SU-DHL-6 (cell line): ENCODE data around the gene BRMS1L.
"Not testable (repeated sequence)": the region's sequence is repeated elsewhere in the genome, so short reads cannot be mapped to it uniquely, and the experiment has no call there.

Experiments
- H2AFZ ChIP-seq: fragments of 200-600 bp; sonication (generic); 2 replicates; pipeline ENCODE4 v1.6.1; 2014; ENCODE audit warnings: low read depth, mild to moderate bottlenecking, moderate library complexity, mixed read lengths, antibody characterized with exemption, low read length; ENCODE audit not compliant: severe bottlenecking
- H3F3A ChIP-seq: fragments of 200-600 bp; shearing (Covaris generic); 2 replicates; pipeline ENCODE4 v1.6.0; 2016; ENCODE audit warnings: antibody characterized with exemption, mild to moderate bottlenecking; ENCODE audit not compliant: insufficient read depth
- H3K27ac ChIP-seq: fragments of 200-600 bp; sonication (generic); 2 replicates; pipeline ENCODE4 v1.5.1; 2016; ENCODE audit warnings: low read depth, mild to moderate bottlenecking, low read length, moderate library complexity, mixed read lengths
- H3K27me3 ChIP-seq: fragments of 200-600 bp; sonication (generic), shearing (Covaris generic); 2 replicates; pipeline ENCODE4 v1.6.0; 2014; ENCODE audit warnings: mild to moderate bottlenecking, low read length
- H3K36me3 ChIP-seq: fragments of 200-600 bp; sonication (generic); 2 replicates; pipeline ENCODE4 v1.6.1; 2014; ENCODE audit warnings: mild to moderate bottlenecking, low read length, mixed read lengths
- H3K4me2 ChIP-seq: fragments of 300-600, 200-600 bp; shearing (Covaris generic), sonication (generic); 2 replicates; pipeline ENCODE4 v1.6.0; 2014; ENCODE audit warnings: low read length, low read depth, mild to moderate bottlenecking; ENCODE audit not compliant: poor library complexity, severe bottlenecking
- H3K4me3 ChIP-seq: fragments of 200-600 bp; sonication (generic); 2 replicates; pipeline ENCODE4 v1.5.1; 2014; ENCODE audit warnings: antibody characterized with exemption, low read length, mild to moderate bottlenecking, mixed read lengths; ENCODE audit not compliant: insufficient read depth, poor library complexity, severe bottlenecking
- H3K79me2 ChIP-seq: fragments of 200-600 bp; sonication (generic); 2 replicates; pipeline ENCODE4 v1.6.1; 2014; ENCODE audit warnings: mild to moderate bottlenecking, low read length, moderate library complexity; ENCODE audit not compliant: insufficient read depth
- H3K9ac ChIP-seq: fragments of 200-600 bp; sonication (generic); 2 replicates; pipeline ENCODE4 v1.7.0; 2014; ENCODE audit warnings: mild to moderate bottlenecking, low read length
- H3K9me2 ChIP-seq: fragments of 200-600 bp; sonication (generic); replicated peaks from 2 replicates; pipeline ENCODE4 v1.6.1; 2014; ENCODE audit warnings: low read length; ENCODE audit not compliant: insufficient read depth
- H3K9me3 ChIP-seq: fragments of 200-600 bp; sonication (generic); 2 replicates; pipeline ENCODE4 v1.6.1; 2014; ENCODE audit warnings: low read length, mixed read lengths; ENCODE audit not compliant: insufficient read depth
- H4K20me1 ChIP-seq: fragments of 200-600 bp; sonication (generic); 2 replicates; pipeline ENCODE4 v1.6.1; 2014; ENCODE audit warnings: low read depth, mild to moderate bottlenecking, antibody characterized with exemption, low read length, moderate library complexity, mixed read lengths
- CTCF ChIP-seq: fragments of 200-600 bp; sonication (generic); IDR thresholded peaks from one replicate; pipeline ENCODE4 v1.5.1; 2017; ENCODE audit warnings: antibody characterized with exemption, mild to moderate bottlenecking, low read length, moderate library complexity; ENCODE audit not compliant: insufficient read depth, poor library complexity, severe bottlenecking
- EZH2phosphoT487 ChIP-seq: fragments of 200-600 bp; sonication (generic), shearing (Covaris generic); conservative IDR thresholded peaks from 2 replicates; pipeline ENCODE4 v1.6.1; 2018; ENCODE audit warnings: mild to moderate bottlenecking, antibody characterized with exemption, low read length, moderate library complexity, mixed read lengths

BRMS1L gene

GRCh38 chr14:35808076-35808637 is 18.0 kb upstream of the BRMS1L start:
- no peak for TF ChIP-seq EZH2phosphoT487
- no peak for TF ChIP-seq CTCF
- Histone ChIP-seq H3K79me2 (peaks cover 19% of the 10 kb centered on the region), H3K36me3 (no peaks in the 10 kb centered on the region), H3K9me3 (no peaks in the 10 kb centered on the region), H3K4me2 (peak overlapping the region; percentile 65), H3K9ac (peak overlapping the region; percentile 83), H3F3A (peaks cover 34% of the 10 kb centered on the region), H2AFZ (peak overlapping the region; percentile 92), H3K27me3 (no peaks in the 10 kb centered on the region), H3K4me3 (peak overlapping the region; percentile 72), H3K9me2 (no peaks in the 10 kb centered on the region), H3K27ac (peak overlapping the region; percentile 79), H4K20me1 (no peaks in the 10 kb centered on the region)

- not testable (repeated sequence) for H4K20me1 ChIP-seq, H3K9me2 ChIP-seq, H3K9me3 ChIP-seq, H3K36me3 ChIP-seq, H3K27me3 ChIP-seq
- Histone ChIP-seq H3K79me2 (peaks cover 19% of the 10 kb centered on the region), H3K9ac (peak within 1 kb of the TSS; percentile 83), H3K27ac (peak within 1 kb of the TSS; percentile 79), H2AFZ (peak within 1 kb of the TSS; percentile 92), H3K4me2 (peak within 1 kb of the TSS; percentile 65), H3K4me3 (peak within 1 kb of the TSS; percentile 72), H3F3A (peaks cover 34% of the 10 kb centered on the region)
- TF ChIP-seq CTCF = peak; percentile 10
These were observed 17.2 kb upstream of the BRMS1L start, which contains the start of gene RALGAPA1 for GRCh38 chr14:35808638-35809563. RALGAPA1 (minus strand) TSS chr14:35809295; CDS start chr14:35808835, 460 bp downstream.

GRCh38 chr14:35809597-35809996 is 16.5 kb upstream of the BRMS1L start:
- Histone ChIP-seq H2AFZ (peak overlapping the region; percentile 3), H3K79me2 (peaks cover 19% of the 10 kb centered on the region), H3K4me2 (peak overlapping the region; percentile 65), H3K9me2 (no peaks in the 10 kb centered on the region), H3K4me3 (no peak overlapping the region), H4K20me1 (no peaks in the 10 kb centered on the region), H3K9ac (no peak overlapping the region), H3K27ac (0 out of 2 replicates have a peak overlapping the region, but pooled peaks have one; percentile 79), H3F3A (peaks cover 34% of the 10 kb centered on the region), H3K9me3 (no peaks in the 10 kb centered on the region), H3K27me3 (no peaks in the 10 kb centered on the region), H3K36me3 (no peaks in the 10 kb centered on the region)
- TF ChIP-seq EZH2phosphoT487 (no peak), CTCF (no peak)
